Activated T-helper 1 cell treated with Interleukin-2 at 50 U/mL for 16 hours (primary cell): ENCODE measurements around the gene ISM1.

Experiments
- DNase-seq: peaks from one replicate; pipeline ENCODE4 v3.0.0-alpha.2; 2020; ENCODE audit warnings: low read depth

Gene ISM1

GRCh38 chr20:13283869-13284829 is 63.1 kb downstream of the ISM1 start:
- DNase-seq, result no peak

- no peak for DNase-seq
Measured at GRCh38 chr20:13284830-13285229, 63.8 kb downstream of the ISM1 start.

GRCh38 chr20:13285408-13285807 is 64.3 kb downstream of the ISM1 start:
- DNase-seq, result no peak

- DNase-seq, result no peak
Measured at GRCh38 chr20:13286052-13286451, 65.0 kb downstream of the ISM1 start.

- DNase-seq, result no peak
Measured at GRCh38 chr20:13286607-13287006, 65.5 kb downstream of the ISM1 start.

- DNase-seq, result no peak
Measured at GRCh38 chr20:13288357-13288756, 67.3 kb downstream of the ISM1 start.

GRCh38 chr20:13289031-13289430 is 68.0 kb downstream of the ISM1 start:
- DNase-seq, result no peak

- DNase-seq, result no peak
Measured at GRCh38 chr20:13290724-13291123, 69.7 kb downstream of the ISM1 start.

- no peak for DNase-seq
Measured at GRCh38 chr20:13291157-13291556, 70.1 kb downstream of the ISM1 start.

GRCh38 chr20:13292201-13292885 is 71.3 kb downstream of the ISM1 start:
- no peak for DNase-seq

GRCh38 chr20:13294522-13294921 is 73.4 kb downstream of the ISM1 start:
- DNase-seq, result no peak

- no peak for DNase-seq
Measured at GRCh38 chr20:13295637-13296036, 74.6 kb downstream of the ISM1 start.

- no peak for DNase-seq
Measured at GRCh38 chr20:13296070-13296469, 75.0 kb downstream of the ISM1 start.

GRCh38 chr20:13297147-13297899 is 76.2 kb downstream of the ISM1 start:
- no peak for DNase-seq

- DNase-seq, result no peak
Measured at GRCh38 chr20:13298692-13299373, 77.8 kb downstream of the ISM1 start.

GRCh38 chr20:13299401-13299800 is 78.3 kb downstream of the ISM1 start:
- no peak for DNase-seq

- no peak for DNase-seq
Measured at GRCh38 chr20:13301596-13301995, 80.5 kb downstream of the ISM1 start.

- no peak for DNase-seq
Measured at GRCh38 chr20:13302647-13303450, 81.8 kb downstream of the ISM1 start.

- no peak for DNase-seq
Measured at GRCh38 chr20:13305284-13305683, 84.2 kb downstream of the ISM1 start.

GRCh38 chr20:13307562-13308163 is 86.6 kb downstream of the ISM1 start:
- no peak for DNase-seq

GRCh38 chr20:13312300-13312699 is 91.2 kb downstream of the ISM1 start:
- no peak for DNase-seq
